HG03066 (cell line): Measurements from ENCODE around the gene IQCH.
"Not testable (repeated sequence)": the region's sequence is repeated elsewhere in the genome, so short reads cannot be mapped to it uniquely, and the experiment has no call there.

Experiments
- ATAC-seq: cut with Tn5 transposase; IDR thresholded peaks from one replicate; pipeline ENCODE4 v1.9.1; 2021; ENCODE audit warnings: low read depth; ENCODE audit not compliant: unreplicated experiment

The IQCH gene

DNA sequence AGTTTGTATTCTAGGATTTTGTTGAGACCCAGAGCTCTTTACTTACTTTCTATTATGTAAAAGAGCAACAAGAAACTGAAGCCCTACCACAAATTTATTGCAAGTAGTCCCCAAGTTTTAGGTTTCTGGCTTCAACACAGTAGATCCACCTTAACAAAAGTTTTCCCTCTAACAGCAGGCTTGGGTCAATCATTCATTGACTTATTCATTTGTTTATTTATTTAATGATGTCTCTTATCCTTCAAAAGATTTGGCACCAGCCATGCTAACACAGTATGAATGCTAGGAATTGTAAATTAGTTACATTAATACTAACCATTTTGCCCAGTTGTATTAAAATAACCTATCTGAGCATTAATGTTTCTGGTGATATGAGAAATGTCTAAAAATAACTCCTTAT, 88.6 kb downstream of the IQCH start:
- no peak for ATAC-seq

DNA sequence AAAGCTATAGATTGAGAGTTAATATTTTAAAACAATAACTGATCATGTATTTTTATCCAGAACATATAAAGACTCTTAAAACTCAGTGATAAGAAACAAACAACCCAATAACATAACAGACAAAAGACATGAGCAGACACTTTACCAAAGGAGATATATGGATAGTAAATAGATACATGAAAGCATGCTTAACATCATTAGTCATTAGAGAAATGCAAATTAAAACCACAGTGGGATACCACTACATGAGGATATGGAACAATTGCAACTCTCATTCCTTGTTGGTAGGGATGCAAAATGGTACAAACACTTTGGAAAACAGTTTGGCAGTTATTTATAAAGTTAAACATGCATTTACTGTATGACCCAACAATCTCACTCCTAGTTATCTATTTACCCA, 95.0 kb downstream of the IQCH start:
- no peak for ATAC-seq

DNA sequence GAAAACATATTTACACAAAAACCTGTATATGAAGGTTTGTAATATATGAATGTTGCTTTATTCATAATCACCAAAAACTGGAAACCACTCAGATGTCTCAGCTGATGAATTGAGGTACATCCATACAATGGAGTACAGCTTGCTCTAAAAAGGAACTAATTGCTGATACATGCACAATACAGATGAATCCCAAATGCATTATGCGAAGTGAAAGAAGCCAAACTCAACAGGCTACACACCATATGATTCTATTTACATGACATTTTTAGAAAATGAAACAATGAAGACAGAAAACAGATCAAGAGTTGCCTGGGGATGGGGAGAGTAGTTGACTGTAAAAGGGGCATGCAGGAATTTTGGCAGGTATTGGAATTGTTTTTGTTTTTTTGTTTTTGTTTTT, 95.5 kb downstream of the IQCH start:
- no peak for ATAC-seq

DNA sequence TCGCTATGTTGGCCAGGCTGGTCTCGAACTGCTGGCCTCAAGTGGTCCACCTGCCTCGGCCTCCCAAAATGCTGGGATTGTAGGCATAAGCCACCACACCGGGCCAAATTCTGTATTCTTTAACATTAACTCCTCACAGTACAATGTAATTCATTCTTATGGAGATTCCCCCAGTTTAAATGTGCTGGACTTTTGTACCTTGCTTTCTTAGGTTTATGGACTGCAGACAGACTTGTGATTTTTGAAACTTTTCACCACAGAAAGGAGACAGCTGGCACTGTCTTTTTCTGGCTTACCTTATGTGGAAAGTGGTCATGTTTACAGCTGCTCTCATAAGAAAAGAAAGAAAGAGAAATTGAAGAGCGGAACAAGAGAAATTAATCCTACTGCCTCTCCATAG, 103.8 kb downstream of the IQCH start:
- ATAC-seq, result no peak

DNA sequence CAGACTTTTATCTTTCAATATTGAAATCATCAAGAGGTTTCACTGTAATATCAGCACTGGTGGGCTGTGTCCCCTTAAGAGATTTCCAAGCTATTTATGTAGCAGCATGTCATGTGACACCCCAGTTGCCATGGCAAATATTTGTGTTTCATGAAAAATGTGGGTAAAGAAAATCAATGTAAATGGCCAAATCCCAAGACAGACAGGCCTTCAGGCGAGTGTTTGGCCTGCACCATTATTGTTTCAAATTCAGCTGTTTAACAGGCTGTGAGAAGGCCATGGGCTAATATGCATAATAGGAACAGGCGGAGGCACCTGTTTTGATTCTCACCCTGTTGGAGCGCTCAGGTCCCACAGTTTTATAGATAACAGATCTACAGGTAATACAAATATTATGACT, 104.2 kb downstream of the IQCH start:
- ATAC-seq, result no peak

DNA sequence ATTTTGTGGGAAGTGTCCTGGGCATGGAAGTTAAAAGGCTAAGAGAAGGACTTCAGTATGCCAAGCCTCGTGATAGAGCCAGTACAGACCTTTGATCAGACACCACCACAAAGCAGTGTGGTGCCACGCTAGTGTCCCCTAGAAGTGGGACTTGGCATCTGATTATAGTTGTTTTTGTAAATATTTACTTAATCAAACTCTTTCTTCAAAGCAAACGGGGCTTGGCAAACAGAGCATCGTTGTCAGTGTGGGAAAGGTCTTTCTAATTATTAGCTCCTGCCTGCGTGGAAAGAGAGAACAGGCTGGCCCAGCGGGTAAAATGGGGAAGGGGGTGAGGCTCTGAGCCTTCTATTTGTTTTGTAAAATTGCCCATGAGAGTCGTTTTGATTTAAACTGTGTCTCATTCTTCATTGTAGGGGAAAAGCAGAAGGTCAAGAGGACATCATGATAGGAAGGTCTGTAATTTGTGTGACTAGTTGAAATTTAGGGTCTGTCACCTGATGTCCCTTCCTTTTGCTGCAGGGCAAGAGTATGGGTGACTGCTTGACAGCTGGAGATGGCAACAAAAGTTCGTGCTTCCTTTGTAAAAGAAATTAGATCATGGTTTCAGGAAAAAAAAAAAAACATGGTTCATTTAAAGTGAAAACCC, 105.0 kb downstream of the IQCH start:
- ATAC-seq, result no peak

DNA sequence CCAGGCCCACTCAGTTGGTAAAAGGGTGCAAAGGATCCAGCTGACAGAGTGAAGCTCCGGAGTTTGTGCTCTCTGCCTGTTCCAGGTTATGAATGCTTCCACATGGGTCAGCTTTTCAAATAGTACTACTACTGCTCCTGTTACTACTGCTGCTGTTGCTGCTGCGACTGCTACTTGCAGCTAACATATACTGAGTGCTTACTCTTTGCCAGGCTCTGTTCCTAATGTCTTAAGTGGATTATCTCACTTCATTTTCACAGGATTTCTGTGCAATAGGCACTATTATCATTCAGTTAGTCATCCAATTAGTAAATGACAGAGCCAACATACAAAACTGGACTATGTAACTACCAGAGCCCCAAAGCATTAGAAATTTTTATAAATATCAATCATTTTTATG, 106.5 kb downstream of the IQCH start:
- no peak for ATAC-seq

DNA sequence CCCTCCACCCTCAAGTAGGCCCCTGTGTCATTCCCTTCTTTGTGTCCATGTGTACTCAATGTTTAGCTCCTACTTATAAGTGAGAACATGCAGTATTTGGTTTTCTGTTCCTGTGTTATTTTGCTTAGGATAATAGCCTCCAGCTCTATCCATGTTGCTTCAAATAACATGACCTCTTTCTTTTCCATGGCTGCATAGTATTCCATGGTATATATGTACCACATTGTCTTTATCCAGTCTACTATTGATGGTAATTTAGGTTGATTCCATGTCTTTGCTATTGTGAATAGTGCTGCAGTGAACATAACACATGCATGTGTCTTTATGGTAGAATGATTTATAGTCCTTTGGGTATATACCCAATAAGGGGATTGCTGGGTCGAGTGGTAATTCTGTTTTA, 109.1 kb downstream of the IQCH start:
- not testable (repeated sequence) for ATAC-seq

DNA sequence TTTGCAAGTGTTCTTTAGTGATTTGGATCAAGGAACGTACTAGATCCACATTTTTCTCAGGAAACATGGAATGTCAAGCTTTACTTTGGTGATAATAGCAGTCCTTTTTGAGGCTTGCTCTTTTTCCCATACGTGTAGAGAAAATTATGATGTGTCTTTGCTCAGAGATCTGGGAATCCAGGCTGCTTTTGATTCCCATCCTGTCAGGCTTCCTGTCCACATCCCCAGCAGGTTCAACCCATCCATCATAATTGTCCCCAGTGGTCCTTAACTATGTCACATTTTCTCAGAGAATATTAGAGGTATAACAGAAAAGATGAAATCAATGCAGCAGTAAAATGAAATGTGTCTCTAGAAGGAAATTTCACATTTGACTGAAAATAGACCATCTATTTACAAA, 111.4 kb downstream of the IQCH start:
- no peak for ATAC-seq

DNA sequence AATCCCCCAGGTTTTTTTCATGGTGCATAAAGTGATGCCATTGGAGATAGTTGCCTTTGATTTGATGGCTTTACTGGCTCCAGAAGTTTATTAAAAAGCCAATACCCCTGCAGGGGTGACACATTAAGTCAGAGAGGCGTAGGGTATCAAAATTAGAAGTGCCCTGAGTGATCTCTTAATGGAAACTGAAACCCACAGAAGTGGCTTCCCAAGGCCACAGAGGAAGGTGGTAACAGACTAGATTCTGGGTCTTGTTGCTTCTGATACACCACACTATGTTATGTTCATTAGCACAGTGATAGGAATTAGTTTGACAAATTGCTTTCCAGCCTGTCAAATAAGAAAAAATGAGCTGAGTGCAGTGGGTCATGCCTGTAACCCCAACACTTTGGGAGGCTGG, 112.3 kb downstream of the IQCH start:
- no peak for ATAC-seq

DNA sequence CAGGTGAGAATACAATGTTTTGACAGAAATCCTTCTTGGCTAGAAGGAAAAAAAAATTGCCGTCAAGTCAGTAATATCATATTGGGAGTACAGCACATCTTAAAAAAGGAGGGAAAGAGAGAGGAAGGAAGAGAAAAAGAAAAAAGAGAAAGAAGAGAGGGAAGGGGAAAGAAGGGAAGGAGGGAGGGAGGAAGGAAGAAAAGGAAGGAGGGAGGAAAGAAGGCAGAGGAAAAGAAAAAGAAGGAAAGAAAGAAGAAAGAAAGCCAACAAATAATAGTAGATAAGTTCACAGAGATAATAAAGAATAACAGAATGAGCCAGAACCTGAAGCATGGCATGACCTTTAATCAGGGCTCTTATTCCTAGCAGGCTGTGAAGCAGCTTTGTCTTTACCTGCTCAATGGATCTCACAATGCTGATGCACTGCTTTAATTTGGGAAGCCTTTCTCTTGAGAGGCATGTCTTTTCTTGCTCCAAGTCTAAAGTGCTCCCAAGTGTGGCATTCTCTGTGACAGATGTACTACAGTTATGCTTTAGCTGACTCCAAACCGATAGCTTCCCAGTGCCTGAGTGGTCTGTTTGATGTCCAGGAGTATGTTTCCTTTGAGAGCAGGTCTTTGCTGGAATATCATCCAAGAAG, 114.9 kb downstream of the IQCH start:
- ATAC-seq, result no peak

DNA sequence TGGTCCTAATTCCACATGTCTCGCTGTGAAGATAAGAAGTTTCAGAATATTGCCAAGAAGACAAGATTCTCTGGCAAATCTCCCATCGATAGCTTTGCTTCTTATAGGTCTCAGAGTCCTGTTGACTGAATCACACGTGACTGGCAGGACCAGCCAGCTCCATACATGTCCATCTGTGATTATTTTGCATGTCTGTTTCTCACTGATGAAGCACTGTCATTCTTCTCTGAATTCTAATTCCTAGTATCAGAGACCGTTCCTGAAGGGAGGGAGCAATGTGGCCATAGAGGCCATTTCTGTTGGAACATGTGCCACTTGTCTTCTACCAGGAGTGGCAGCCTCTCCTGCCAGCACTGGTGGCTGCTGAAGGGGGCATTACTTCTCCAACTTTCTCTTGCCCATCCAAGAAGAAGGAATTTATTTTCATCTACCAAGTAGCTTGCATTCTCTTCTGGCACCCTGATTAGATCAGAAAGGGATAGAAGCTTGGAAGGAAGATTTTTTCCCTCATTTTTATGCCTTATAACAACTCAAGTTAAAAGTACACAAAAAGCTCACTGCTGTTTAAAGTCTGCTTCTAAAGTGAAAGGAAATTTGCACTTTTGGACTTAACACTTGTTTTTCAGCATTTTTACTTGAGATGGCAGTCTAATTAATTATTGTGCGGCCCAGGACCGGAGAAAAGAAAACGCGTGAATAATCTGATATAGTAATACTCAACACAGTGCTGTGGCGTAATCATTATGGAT, 115.8 kb downstream of the IQCH start:
- no peak for ATAC-seq

DNA sequence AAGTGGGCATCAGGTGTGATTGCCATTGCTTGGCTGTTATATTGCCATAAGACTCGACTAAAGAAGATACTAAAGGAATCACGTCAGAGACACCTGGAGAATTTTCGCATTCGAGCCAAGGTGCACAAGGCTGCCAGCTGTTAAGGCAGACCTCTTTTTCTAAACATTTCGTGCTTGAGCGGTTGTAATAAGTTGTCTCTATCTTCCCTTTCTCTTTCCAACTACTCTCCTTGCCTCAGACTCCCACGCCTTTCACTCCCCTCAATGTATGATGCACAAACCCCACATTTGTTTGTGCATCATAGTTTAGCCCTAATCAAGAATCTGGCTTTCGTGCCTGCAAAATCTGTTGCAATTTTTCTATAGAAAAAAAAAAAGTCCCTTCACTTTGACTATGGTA, 118.0 kb downstream of the IQCH start:
- no peak for ATAC-seq

DNA sequence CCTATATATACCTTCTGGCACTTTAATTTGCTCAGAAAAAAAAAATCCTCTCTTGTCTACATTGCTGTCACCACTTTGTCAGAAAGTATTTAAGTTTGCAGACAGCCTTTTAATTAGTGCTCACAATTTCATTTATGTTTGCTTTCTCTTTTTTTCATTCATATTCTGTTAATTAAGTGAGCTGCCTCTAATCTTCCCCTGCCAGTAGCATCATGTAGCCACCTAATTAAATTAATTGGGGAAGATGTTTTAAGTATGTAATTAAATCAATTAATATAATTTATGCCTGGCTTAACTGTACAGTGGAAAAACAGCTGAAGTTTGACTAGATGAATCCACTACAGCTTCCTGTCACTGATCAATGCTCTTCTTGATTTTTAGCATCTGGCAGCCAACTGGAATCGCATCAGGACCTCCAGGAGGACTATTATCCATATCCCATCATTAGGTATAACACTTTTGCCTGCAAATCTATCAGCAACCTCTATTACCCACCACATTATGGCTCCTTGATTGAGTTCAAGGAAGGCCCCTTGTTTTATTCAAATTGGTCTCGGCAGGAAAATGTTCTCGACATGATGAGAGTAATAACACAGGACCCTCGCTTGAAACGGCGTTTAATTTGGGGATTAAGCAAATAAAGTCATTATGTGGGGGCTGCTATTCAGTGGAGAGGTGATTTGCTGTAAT, 118.5 kb downstream of the IQCH start:
- ATAC-seq, result no peak

DNA sequence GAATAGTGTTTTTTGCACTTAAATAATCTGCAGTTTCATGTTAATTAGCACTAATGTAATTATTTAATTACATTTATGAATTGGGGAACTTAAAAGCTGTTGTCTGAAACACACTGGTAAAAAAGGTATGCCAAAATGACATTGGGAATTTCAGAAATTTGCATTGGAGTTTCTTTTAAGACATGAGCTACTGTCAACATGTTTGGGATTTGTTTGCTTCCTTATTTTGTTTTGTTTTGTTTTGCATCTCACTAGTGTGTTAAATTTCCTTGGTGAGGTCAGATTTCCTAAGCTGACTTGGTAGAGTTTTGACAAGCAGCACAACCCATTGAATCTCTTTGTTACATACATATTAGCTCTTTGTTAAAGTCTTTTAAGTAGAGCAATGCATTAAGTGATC, 119.4 kb downstream of the IQCH start:
- no peak for ATAC-seq

DNA sequence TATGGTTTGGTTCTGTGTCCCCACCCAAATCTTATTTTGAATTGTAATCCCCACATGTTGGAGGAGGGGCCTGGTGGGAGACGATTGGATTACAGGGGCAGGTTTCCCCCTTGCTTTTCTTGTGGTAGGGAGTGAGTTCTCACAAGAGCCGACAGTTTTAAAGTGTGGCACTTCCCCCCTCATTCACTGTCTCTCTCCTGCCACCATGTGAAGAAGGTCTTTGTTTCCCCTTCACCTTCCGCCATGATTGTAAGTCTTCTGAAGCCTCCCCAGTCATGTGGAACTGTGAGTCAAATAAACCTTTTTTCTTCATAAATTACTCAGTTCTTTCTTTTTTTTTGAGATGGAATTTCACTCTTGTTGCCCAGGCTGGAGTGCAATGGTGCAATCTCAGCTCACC, 124.9 kb downstream of the IQCH start:
- no peak for ATAC-seq

DNA sequence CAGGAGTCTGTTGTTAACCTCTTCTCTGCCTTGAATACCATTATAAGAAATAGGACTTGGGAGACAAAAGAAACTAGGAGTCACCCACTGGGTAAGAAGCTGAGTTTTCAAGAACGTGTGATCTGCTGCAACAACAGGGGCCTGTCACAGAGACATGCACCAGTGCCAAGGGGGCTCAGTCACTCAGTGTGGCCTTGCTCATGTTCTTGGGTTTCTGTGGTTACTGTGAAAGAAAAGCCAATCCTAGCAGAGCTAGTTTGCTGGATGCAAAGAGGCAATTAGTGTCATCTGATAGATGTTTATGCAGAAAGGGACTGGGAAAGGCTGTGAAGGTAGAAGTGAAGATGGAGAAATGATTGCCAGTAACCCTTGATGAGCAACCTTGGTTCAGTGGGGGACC, 126.3 kb downstream of the IQCH start:
- no peak for ATAC-seq

DNA sequence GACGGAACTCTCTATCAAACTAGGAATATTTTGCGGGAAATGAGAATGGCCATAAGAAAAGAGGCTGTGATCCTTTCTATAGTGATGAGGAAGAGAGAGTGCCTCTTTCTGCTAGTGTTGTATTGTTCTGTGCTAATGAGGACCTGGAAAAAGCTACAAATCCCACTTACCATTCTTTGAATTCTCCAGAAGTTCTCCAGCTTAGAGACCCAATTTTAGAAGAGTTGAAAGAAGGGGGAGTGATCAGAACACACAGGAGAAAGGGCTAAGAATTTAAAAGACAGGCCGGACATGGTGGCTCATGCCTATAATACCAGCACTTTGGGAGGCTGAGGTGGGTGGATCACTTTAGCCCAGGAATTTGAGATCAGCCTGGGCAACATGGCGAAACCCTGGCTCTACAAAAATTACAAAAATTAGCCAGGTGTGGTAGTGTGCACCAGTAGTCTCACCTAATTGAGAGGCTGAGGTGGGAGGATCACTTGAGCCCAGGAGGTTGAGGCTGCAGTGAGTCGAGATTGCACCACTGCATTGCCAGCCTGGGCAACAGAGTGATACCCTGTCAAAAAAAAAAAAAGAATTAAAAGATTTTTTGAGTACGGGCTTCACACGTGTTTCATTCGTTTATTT, 126.9 kb downstream of the IQCH start:
- ATAC-seq, result no peak

DNA sequence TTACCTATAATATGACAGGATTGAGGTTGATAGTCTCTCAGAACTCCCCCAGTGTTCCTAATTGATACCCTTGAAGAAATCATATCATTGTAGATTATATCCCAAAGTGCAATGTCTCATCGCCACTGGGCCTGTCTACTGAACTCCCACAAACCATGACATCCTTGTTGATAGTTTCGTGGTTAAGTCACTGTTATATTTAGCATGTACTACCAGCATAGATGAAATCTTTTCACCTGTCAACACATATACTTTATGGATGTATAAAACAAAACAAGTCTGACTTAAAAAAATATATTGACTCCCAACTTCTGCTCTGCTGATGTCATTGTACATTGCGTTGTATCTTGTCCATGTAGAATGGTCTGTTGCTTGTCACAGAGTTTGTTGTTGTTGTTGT, 128.1 kb downstream of the IQCH start:
- ATAC-seq, result no peak

DNA sequence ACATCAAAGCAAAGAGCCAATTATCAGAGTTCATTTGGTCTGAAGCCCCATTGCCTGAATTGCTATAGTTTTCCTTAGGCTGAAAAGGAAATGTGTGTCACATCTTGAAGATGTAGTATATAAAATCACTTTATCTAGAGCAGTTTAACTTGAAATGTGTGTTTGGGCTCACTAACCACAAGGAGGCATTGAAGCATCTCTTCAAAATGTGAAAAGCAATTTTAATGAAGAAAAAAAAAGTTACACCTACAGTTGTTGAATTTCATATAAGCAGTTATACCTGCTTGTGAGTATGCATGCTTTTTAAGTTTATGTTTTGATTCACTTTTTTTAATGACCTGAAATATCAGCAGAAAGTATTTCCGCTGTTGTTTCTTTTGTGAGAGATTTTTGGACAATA, 129.3 kb downstream of the IQCH start:
- no peak for ATAC-seq

DNA sequence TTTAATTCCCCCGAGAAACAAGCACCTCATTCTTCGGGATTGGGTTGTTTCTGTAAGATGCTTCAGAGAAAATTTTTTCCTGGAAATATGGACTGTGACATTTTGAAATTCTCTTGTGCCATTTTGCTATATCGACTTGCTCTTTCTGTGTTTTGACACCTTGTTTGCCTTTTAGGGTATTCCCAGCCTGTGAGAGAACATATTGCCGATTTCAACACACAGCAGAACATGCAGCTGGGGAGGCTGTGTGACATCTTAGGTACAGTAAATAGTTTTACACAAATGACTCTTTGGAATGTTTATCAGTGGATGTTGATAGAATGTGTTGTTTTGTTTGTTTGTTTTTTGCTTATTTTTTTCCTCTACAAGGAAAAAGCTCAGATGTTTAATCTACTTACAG, 130.2 kb downstream of the IQCH start:
- ATAC-seq, result no peak
